LNCaP clone FGC (cell line): ENCODE data around the gene FOCAD.

Source experiments
- DNase-seq: peaks from one replicate; pipeline ENCODE4 v3.0.0-alpha.2; 2011; ENCODE audit warnings: low read depth
- H3K4me3 ChIP-seq: 2 replicates; pipeline ENCODE4 v1.5.1; 2011; ENCODE audit warnings: mild to moderate bottlenecking, low read depth, low read length, control low read depth
- CTCF ChIP-seq: IDR thresholded peaks from 2 replicates; pipeline ENCODE4 v1.5.1; 2012; ENCODE audit warnings: mild to moderate bottlenecking; ENCODE audit not compliant: control insufficient read depth, insufficient read depth; ENCODE audit errors: extremely low read depth

The FOCAD gene

GRCh38 chr9:20732118-20732517, 48.1 kb downstream of the FOCAD start:
- TF ChIP-seq CTCF, result no peak
- no peak overlapping the region for H3K4me3 ChIP-seq
- DNase-seq, result no peak

GRCh38 chr9:20734275-20734674, 50.2 kb downstream of the FOCAD start:
- no peak for TF ChIP-seq CTCF
- no peak for DNase-seq

GRCh38 chr9:20740304-20740703, 56.2 kb downstream of the FOCAD start:
- TF ChIP-seq CTCF, result no peak
- no peak for DNase-seq
- no peak overlapping the region for H3K4me3 ChIP-seq

More at GRCh38 chr9:20734275-20734674, 50.2 kb downstream of the FOCAD start:
- H3K4me3 ChIP-seq, result no peak overlapping the region

- TF ChIP-seq CTCF, result no peak
- H3K4me3 ChIP-seq, result no peak overlapping the region
- no peak for DNase-seq
Measured at GRCh38 chr9:20740929-20741582, 57.0 kb downstream of the FOCAD start.

GRCh38 chr9:20742833-20743232, 58.8 kb downstream of the FOCAD start:
- no peak for TF ChIP-seq CTCF
- H3K4me3 ChIP-seq, result no peak overlapping the region
- no peak for DNase-seq

- no peak overlapping the region for H3K4me3 ChIP-seq
- TF ChIP-seq CTCF, result no peak
- no peak for DNase-seq
Measured at GRCh38 chr9:20744036-20744630, 60.1 kb downstream of the FOCAD start.

GRCh38 chr9:20746967-20747366, 62.9 kb downstream of the FOCAD start:
- DNase-seq, result no peak
- H3K4me3 ChIP-seq, result no peak overlapping the region
- TF ChIP-seq CTCF, result no peak
